HCT116 (cell line): ENCODE results near the gene UBR3.

Experiments
- ATF3 ChIP-seq: IDR thresholded peaks from 2 replicates; pipeline ENCODE4 v1.6.1; 2012
- CTCF ChIP-seq, 3 experiments: fragments of 200-600 bp in 1 of 3; sonication (generic) in 1 of 3; IDR thresholded peaks in 2 of 3; conservative IDR thresholded peaks in 1 of 3; 2 replicates each; pipeline ENCODE4 v1.5.1; 2012 to 2017; ENCODE audit warnings: low read depth in 2 of 3, low read length in 2 of 3, antibody characterized with exemption in 1 of 3, borderline replicate concordance in 1 of 3, control low read depth in 1 of 3, mild to moderate bottlenecking in 1 of 3, mixed read lengths in 1 of 3, mixed run types in 1 of 3, moderate library complexity in 1 of 3; ENCODE audit not compliant: insufficient read depth in 1 of 3
- EZH2 ChIP-seq: fragments of 200-600 bp; sonication (generic); IDR thresholded peaks from 2 replicates; pipeline ENCODE4 v1.6.1; 2017; ENCODE audit warnings: antibody characterized with exemption, mixed run types
- POLR2A ChIP-seq: IDR thresholded peaks from 2 replicates; pipeline ENCODE4 v1.7.0; 2011; ENCODE audit warnings: borderline replicate concordance; ENCODE audit not compliant: insufficient read depth, insufficient read length; ENCODE audit errors: extremely low read depth
- SIN3A ChIP-seq: IDR thresholded peaks from 2 replicates; pipeline ENCODE4 v1.6.1; 2012; ENCODE audit warnings: low read depth
- ZBTB33 ChIP-seq: IDR thresholded peaks from 2 replicates; pipeline ENCODE4 v1.6.1; 2011; ENCODE audit warnings: mild to moderate bottlenecking, low read length, moderate library complexity; ENCODE audit not compliant: insufficient replicate concordance; ENCODE audit errors: extremely low read depth

GRCh38 chr2:169838743-169839489 is 11.7 kb downstream of the UBR3 start:
- TF ChIP-seq POLR2A (no peak), EZH2 (no peak), ATF3 (no peak), CTCF (IDR thresholded peaks at IDR 0.05 in 2 of 3, conservative IDR thresholded peaks at IDR 0.05 in 1 of 3; ENCODE audit: borderline replicate concordance in 1 of 3, insufficient read depth in 1 of 3, low read depth in 2 of 3, low read length in 2 of 3) (no peak), SIN3A (no peak), ZBTB33 (no peak)
